H1 (cell line): ENCODE measurements around the gene PRSS38.

Experiments
- GTF2F1 ChIP-seq: IDR thresholded peaks from 2 replicates; pipeline ENCODE4 v1.6.1; 2012; ENCODE audit warnings: low read depth, low read length, improper control_type of control experiment, borderline replicate concordance
- JUND ChIP-seq: IDR thresholded peaks from 2 replicates; pipeline ENCODE4 v1.6.1; 2011; ENCODE audit warnings: mild to moderate bottlenecking, improper control_type of control experiment, low read length
- POLR2A ChIP-seq, 2 experiments: IDR thresholded peaks; 1 replicate in 1 of 2; 2 replicates in 1 of 2; pipeline ENCODE4 v1.6.1; 2011; ENCODE audit warnings: low read depth in 2 of 2, low read length in 2 of 2, mild to moderate bottlenecking in 2 of 2; ENCODE audit errors: control extremely low read depth in 1 of 2
- POLR2AphosphoS5 ChIP-seq: IDR thresholded peaks from 2 replicates; pipeline ENCODE4 v1.6.1; 2011; ENCODE audit warnings: low read depth, low read length
- RFX5 ChIP-seq: IDR thresholded peaks from 2 replicates; pipeline ENCODE4 v1.6.1; 2011; ENCODE audit warnings: low read depth, low read length, improper control_type of control experiment, borderline replicate concordance
- SP1 ChIP-seq: IDR thresholded peaks from 2 replicates; pipeline ENCODE4 v1.6.1; 2011; ENCODE audit warnings: low read depth, low read length
- TAF7 ChIP-seq: optimal IDR thresholded peaks from 2 replicates; pipeline ENCODE3; 2011; ENCODE audit warnings: low read depth, mild to moderate bottlenecking, inconsistent platforms, low read length, moderate library complexity, borderline replicate concordance
- YY1 ChIP-seq: IDR thresholded peaks from 2 replicates; pipeline ENCODE4 v1.6.1; 2011; ENCODE audit warnings: low read depth, mild to moderate bottlenecking, low read length
- TF ChIP-seq, protein P1 (sequence below), 3 experiments: IDR thresholded peaks; 1 replicate in 2 of 3; 2 replicates in 1 of 3; pipeline versions ENCODE4 v1.5.1 to v1.6.1; 2011; ENCODE audit warnings: low read length in 3 of 3, mild to moderate bottlenecking in 3 of 3, inconsistent platforms in 2 of 3, low read depth in 1 of 3, moderate library complexity in 1 of 3; ENCODE audit not compliant: insufficient read depth in 1 of 3; ENCODE audit errors: control extremely low read depth in 1 of 3
- TF ChIP-seq, protein P2 (sequence below): IDR thresholded peaks from 2 replicates; pipeline ENCODE4 v1.6.1; 2012; ENCODE audit warnings: inconsistent platforms

DNA sequence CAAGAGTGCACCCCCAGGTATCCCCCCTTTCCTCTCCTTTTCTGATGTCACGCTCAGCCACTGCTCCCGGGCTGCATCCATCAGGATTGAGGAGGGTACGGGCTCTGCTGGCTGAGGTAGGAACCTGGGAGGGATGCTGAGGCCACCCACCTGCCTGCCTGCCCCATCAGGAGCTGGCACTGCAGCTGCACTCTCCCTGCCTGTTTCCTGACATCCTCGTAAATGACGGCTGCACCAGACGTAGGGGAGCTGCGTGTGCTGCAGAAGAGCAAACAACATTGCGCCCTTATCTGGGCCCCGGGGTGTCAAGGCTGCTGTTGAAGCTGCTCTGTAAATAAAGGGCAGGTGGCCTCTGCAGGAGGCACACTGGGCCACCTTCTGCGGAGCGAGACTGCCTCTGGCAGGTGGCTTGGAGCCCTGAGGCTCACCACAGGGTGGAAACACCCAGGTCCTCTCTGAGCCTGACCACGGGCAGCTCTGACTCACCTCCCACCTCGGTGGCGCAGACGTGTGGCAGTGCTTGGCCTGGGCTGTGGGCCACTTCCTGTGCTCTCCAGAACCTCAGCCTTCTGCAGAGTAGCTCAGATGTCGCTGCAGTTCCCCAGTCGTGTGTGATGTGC lies 49.4 kb upstream of the PRSS38 start:
- TF ChIP-seq, protein P1, sequence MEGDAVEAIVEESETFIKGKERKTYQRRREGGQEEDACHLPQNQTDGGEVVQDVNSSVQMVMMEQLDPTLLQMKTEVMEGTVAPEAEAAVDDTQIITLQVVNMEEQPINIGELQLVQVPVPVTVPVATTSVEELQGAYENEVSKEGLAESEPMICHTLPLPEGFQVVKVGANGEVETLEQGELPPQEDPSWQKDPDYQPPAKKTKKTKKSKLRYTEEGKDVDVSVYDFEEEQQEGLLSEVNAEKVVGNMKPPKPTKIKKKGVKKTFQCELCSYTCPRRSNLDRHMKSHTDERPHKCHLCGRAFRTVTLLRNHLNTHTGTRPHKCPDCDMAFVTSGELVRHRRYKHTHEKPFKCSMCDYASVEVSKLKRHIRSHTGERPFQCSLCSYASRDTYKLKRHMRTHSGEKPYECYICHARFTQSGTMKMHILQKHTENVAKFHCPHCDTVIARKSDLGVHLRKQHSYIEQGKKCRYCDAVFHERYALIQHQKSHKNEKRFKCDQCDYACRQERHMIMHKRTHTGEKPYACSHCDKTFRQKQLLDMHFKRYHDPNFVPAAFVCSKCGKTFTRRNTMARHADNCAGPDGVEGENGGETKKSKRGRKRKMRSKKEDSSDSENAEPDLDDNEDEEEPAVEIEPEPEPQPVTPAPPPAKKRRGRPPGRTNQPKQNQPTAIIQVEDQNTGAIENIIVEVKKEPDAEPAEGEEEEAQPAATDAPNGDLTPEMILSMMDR (IDR thresholded peaks at IDR 0.05; ENCODE audit: control extremely low read depth in 1 of 3, insufficient read depth in 1 of 3, low read depth in 1 of 3, low read length in 3 of 3): no peak
- no peak for TF ChIP-seq POLR2A (IDR thresholded peaks at IDR 0.05; ENCODE audit: control extremely low read depth in 1 of 2, low read depth in 2 of 2, low read length in 2 of 2)
- TF ChIP-seq GTF2F1: no peak
- no peak for TF ChIP-seq YY1
- no peak for TF ChIP-seq TAF7
- TF ChIP-seq RFX5: no peak
- TF ChIP-seq JUND: no peak
- TF ChIP-seq SP1: no peak
- TF ChIP-seq, protein P2, sequence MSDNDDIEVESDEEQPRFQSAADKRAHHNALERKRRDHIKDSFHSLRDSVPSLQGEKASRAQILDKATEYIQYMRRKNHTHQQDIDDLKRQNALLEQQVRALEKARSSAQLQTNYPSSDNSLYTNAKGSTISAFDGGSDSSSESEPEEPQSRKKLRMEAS: no peak
- no peak for TF ChIP-seq POLR2AphosphoS5
